Measurements from ENCODE around the gene SNX9.

The SNX9 gene

GRCh38 chr6:157955675-157956074 lies 132.6 kb downstream of the SNX9 start:
- Histone ChIP-seq H2AK5ac (ENCODE audit: low read length) (no peak overlapping the region), H3K4ac (ENCODE audit: low read depth, low read length) (no peak overlapping the region), H2BK120ac (ENCODE audit: insufficient read depth, low read length, poor library complexity) (no peak overlapping the region), H3K27me3 (ENCODE audit: insufficient read depth, low read length) (no peaks in the 10 kb centered on the region), H3K79me2 (ENCODE audit: control insufficient read depth, insufficient read depth, low read length, poor library complexity) (no peaks in the 10 kb centered on the region), H3K9me3 (ENCODE audit: insufficient read depth, low read depth, low read length) (peaks cover 3% of the 10 kb centered on the region), H4K91ac (ENCODE audit: low read depth, low read length) (no peak overlapping the region), H3K4me2 (ENCODE audit: low read length) (no peak overlapping the region), H3K4me3 (ENCODE audit: low read depth, low read length) (no peak overlapping the region), H2BK12ac (ENCODE audit: low read length) (no peak overlapping the region), H4K8ac (ENCODE audit: low read depth, low read length) (no peak overlapping the region), H3K14ac (ENCODE audit: low read length) (no peak overlapping the region), H3K23ac (ENCODE audit: low read length) (no peak overlapping the region), H2AFZ (ENCODE audit: insufficient read depth, low read length, poor library complexity) (no peak overlapping the region), H4K12ac (ENCODE audit: low read depth, low read length) (no peak overlapping the region), H3K18ac (ENCODE audit: low read length) (no peak overlapping the region), H3K36me3 (ENCODE audit: control insufficient read depth in 1 of 2, insufficient read depth in 2 of 2, low read length in 2 of 2) (no peaks in the 10 kb centered on the region), H2BK5ac (ENCODE audit: low read depth, low read length, poor library complexity) (no peak overlapping the region), H3K9ac (ENCODE audit: low read length) (no peak overlapping the region), H3K4me1 (ENCODE audit: control insufficient read depth in 1 of 2, insufficient read depth in 2 of 2, low read length in 2 of 2) (no peaks in the 10 kb centered on the region), H3K27ac (ENCODE audit: low read depth, low read length) (no peak overlapping the region), H3K79me1 (ENCODE audit: low read length) (no peaks in the 10 kb centered on the region)
- no CpG with 5 or more reads among the region's 6 CpGs for WGBS (ENCODE audit: extremely low coverage, insufficient coverage, insufficient read length)
- peak in 1 of 2 donors; percentile 21 for DNase-seq

DNA sequence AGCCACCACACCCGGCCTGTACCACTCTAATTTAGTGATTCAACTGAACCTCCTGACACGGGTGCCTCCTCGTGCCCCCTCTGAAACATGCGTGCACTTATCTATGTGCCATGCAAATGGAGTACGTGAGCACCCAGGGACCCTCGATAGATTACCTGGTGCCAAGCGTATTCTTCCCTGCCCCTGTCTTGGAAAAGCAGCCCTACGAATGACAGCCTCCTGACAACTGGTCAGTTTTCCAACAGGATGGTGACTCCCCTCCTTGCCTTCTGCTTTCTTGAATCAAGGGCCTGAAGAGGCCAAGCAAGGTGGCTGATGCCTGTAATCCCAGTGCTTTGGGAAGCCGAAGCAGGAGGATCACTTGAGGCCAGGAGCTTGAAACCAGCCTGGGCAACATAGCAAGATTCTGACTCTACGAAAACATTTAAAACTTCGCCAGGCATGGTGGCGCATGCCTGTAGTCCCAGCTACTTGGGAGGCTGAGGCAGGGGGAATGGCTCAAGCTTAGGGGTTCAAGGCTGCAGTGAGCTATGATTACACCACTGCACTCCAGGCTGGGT lies 133.2 kb downstream of the SNX9 start:
- no CpG with 5 or more reads among the region's 12 CpGs for WGBS (ENCODE audit: extremely low coverage, insufficient coverage, insufficient read length)
- Histone ChIP-seq H2BK5ac (ENCODE audit: low read depth, low read length, poor library complexity) (no peak overlapping the region), H3K18ac (ENCODE audit: low read length) (no peak overlapping the region), H2BK12ac (ENCODE audit: low read length) (no peak overlapping the region), H3K4me2 (ENCODE audit: low read length) (no peak overlapping the region), H3K27me3 (ENCODE audit: insufficient read depth, low read length) (no peaks in the 10 kb centered on the region), H3K9me3 (ENCODE audit: insufficient read depth, low read depth, low read length) (peaks cover 3% of the 10 kb centered on the region), H3K4me1 (ENCODE audit: control insufficient read depth in 1 of 2, insufficient read depth in 2 of 2, low read length in 2 of 2) (no peaks in the 10 kb centered on the region), H3K4ac (ENCODE audit: low read depth, low read length) (no peak overlapping the region), H3K79me2 (ENCODE audit: control insufficient read depth, insufficient read depth, low read length, poor library complexity) (no peaks in the 10 kb centered on the region), H3K36me3 (ENCODE audit: control insufficient read depth in 1 of 2, insufficient read depth in 2 of 2, low read length in 2 of 2) (no peaks in the 10 kb centered on the region), H4K8ac (ENCODE audit: low read depth, low read length) (no peak overlapping the region), H3K14ac (ENCODE audit: low read length) (no peak overlapping the region), H3K23ac (ENCODE audit: low read length) (no peak overlapping the region), H3K9ac (ENCODE audit: low read length) (no peak overlapping the region), H2AFZ (ENCODE audit: insufficient read depth, low read length, poor library complexity) (no peak overlapping the region), H2BK120ac (ENCODE audit: insufficient read depth, low read length, poor library complexity) (no peak overlapping the region), H3K27ac (ENCODE audit: low read depth, low read length) (no peak overlapping the region), H2AK5ac (ENCODE audit: low read length) (no peak overlapping the region), H3K4me3 (ENCODE audit: low read depth, low read length) (no peak overlapping the region), H3K79me1 (ENCODE audit: low read length) (no peaks in the 10 kb centered on the region), H4K12ac (ENCODE audit: low read depth, low read length) (no peak overlapping the region), H4K91ac (ENCODE audit: low read depth, low read length) (no peak overlapping the region)
- DNase-seq, result peak; percentile 53 to 74

DNA sequence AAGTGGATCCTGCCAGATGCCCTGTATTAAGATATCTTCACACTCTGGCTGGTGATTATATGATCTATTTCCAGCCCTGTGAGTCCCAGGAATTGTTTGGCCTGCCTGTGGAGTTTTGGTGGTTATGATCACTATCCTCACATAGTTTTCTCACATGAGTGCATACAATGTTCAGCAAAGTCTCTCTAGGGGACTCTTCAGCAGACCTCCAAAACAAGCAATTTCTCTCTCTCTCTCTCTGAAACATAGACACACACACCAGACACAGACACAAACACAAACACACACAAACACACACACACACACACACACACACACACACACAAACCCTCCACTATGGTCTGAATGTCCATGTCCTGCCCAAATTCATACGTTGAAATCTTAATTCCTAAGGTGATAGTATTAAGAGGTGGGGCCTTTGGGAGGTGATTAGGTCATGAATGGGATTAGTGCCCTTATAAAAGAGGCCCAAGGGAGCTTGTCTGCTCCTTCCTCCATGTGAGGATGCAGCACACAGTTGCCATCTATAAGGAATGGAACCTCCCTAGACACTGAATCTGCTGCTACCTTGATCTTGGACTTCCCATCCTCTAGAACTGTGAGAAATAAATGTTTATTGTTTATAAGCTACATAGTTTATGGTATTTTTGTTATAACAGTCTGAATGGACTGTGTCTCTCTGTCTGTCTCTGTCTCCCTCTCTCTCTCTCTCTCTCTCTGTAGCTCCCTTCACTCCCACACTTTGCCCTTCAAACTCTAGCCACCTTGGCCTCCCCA lies 136.6 kb downstream of the SNX9 start:
- no peaks in the 10 kb centered on the region for H3K36me3 ChIP-seq (ENCODE audit: control insufficient read depth in 1 of 2, insufficient read depth in 2 of 2, low read length in 2 of 2)
- H4K12ac ChIP-seq (ENCODE audit: low read depth, low read length), result no peak overlapping the region
- H3K9ac ChIP-seq (ENCODE audit: low read length), result no peak overlapping the region
- H3K27ac ChIP-seq (ENCODE audit: low read depth, low read length), result no peak overlapping the region
- H2BK12ac ChIP-seq (ENCODE audit: low read length), result no peak overlapping the region
- H2AFZ ChIP-seq (ENCODE audit: insufficient read depth, low read length, poor library complexity), result no peak overlapping the region
- WGBS (ENCODE audit: extremely low coverage, insufficient coverage, insufficient read length), result no CpG with 5 or more reads among the region's 1 CpG
- H3K9me3 ChIP-seq (ENCODE audit: insufficient read depth, low read depth, low read length), result peaks cover 3% of the 10 kb centered on the region
- no peak for DNase-seq
- H3K4ac ChIP-seq (ENCODE audit: low read depth, low read length), result no peak overlapping the region
- no peaks in the 10 kb centered on the region for H3K79me1 ChIP-seq (ENCODE audit: low read length)
- H2BK5ac ChIP-seq (ENCODE audit: low read depth, low read length, poor library complexity), result no peak overlapping the region
- H3K4me1 ChIP-seq (ENCODE audit: control insufficient read depth in 1 of 2, insufficient read depth in 2 of 2, low read length in 2 of 2), result no peaks in the 10 kb centered on the region
- no peak overlapping the region for H3K23ac ChIP-seq (ENCODE audit: low read length)
- no peaks in the 10 kb centered on the region for H3K79me2 ChIP-seq (ENCODE audit: control insufficient read depth, insufficient read depth, low read length, poor library complexity)
- H2BK120ac ChIP-seq (ENCODE audit: insufficient read depth, low read length, poor library complexity), result no peak overlapping the region
- H3K4me2 ChIP-seq (ENCODE audit: low read length), result no peak overlapping the region
- no peaks in the 10 kb centered on the region for H3K27me3 ChIP-seq (ENCODE audit: insufficient read depth, low read length)
- no peak overlapping the region for H4K91ac ChIP-seq (ENCODE audit: low read depth, low read length)
- no peak overlapping the region for H3K14ac ChIP-seq (ENCODE audit: low read length)
- H3K18ac ChIP-seq (ENCODE audit: low read length), result no peak overlapping the region
- no peak overlapping the region for H2AK5ac ChIP-seq (ENCODE audit: low read length)
- H4K8ac ChIP-seq (ENCODE audit: low read depth, low read length), result no peak overlapping the region
- no peak overlapping the region for H3K4me3 ChIP-seq (ENCODE audit: low read depth, low read length)

- H3K27me3 ChIP-seq (ENCODE audit: insufficient read depth, low read length), result no peaks in the 10 kb centered on the region
- H2BK120ac ChIP-seq (ENCODE audit: insufficient read depth, low read length, poor library complexity), result no peak overlapping the region
- no peak overlapping the region for H3K4ac ChIP-seq (ENCODE audit: low read depth, low read length)
- H4K91ac ChIP-seq (ENCODE audit: low read depth, low read length), result no peak overlapping the region
- H3K4me3 ChIP-seq (ENCODE audit: low read depth, low read length), result no peak overlapping the region
- H3K79me2 ChIP-seq (ENCODE audit: control insufficient read depth, insufficient read depth, low read length, poor library complexity), result no peaks in the 10 kb centered on the region
- peaks cover 3% of the 10 kb centered on the region for H3K9me3 ChIP-seq (ENCODE audit: insufficient read depth, low read depth, low read length)
- no peak overlapping the region for H3K14ac ChIP-seq (ENCODE audit: low read length)
- H3K9ac ChIP-seq (ENCODE audit: low read length), result no peak overlapping the region
- no peak for DNase-seq
- H2BK5ac ChIP-seq (ENCODE audit: low read depth, low read length, poor library complexity), result no peak overlapping the region
- H2BK12ac ChIP-seq (ENCODE audit: low read length), result no peak overlapping the region
- no CpG with 5 or more reads among the region's 5 CpGs for WGBS (ENCODE audit: extremely low coverage, insufficient coverage, insufficient read length)
- no peaks in the 10 kb centered on the region for H3K4me1 ChIP-seq (ENCODE audit: control insufficient read depth in 1 of 2, insufficient read depth in 2 of 2, low read length in 2 of 2)
- H4K12ac ChIP-seq (ENCODE audit: low read depth, low read length), result no peak overlapping the region
- no peak overlapping the region for H3K27ac ChIP-seq (ENCODE audit: low read depth, low read length)
- H3K18ac ChIP-seq (ENCODE audit: low read length), result no peak overlapping the region
- no peak overlapping the region for H3K23ac ChIP-seq (ENCODE audit: low read length)
- no peak overlapping the region for H2AFZ ChIP-seq (ENCODE audit: insufficient read depth, low read length, poor library complexity)
- H3K79me1 ChIP-seq (ENCODE audit: low read length), result no peaks in the 10 kb centered on the region
- peak overlapping the region; percentile 42 for H2AK5ac ChIP-seq (ENCODE audit: low read length)
- no peaks in the 10 kb centered on the region for H3K36me3 ChIP-seq (ENCODE audit: control insufficient read depth in 1 of 2, insufficient read depth in 2 of 2, low read length in 2 of 2)
- H4K8ac ChIP-seq (ENCODE audit: low read depth, low read length), result no peak overlapping the region
- no peak overlapping the region for H3K4me2 ChIP-seq (ENCODE audit: low read length)
Measured at GRCh38 chr6:157961153-157961831, 138.2 kb downstream of the SNX9 start.

Data from trophoblast cell (in vitro differentiated cells and primary cell).